Cardiac muscle cell (in vitro differentiated cells and primary cell): ENCODE data around the gene CFAP54. TPM values are rescaled to one million over a fixed set of nuclear protein-coding genes. Genes with fewer than 3 reads are reported as not detected.

ENCODE experiments used
- DNase-seq, 2 donors: peaks; one replicate each; pipeline versions ENCODE4 v3.0.0 to v3.0.0-alpha.2; 2010 to 2017; ENCODE audit warnings: low read depth in 1 of 2, low spot score in 1 of 2
- H3K27ac ChIP-seq: fragments of 200-600 bp; sonication (generic); 2 replicates; pipeline ENCODE4 v1.5.1; 2016
- H3K27me3 ChIP-seq: fragments of 200-600 bp; sonication (generic); 2 replicates; pipeline ENCODE4 v1.6.0; 2016; ENCODE audit warnings: control low read depth
- H3K36me3 ChIP-seq: fragments of 200-600 bp; sonication (generic); 2 replicates; pipeline ENCODE4 v1.5.1; 2016; ENCODE audit warnings: control low read depth
- H3K4me1 ChIP-seq: fragments of 200-600 bp; sonication (generic); 2 replicates; pipeline ENCODE4 v1.8.1; 2017; ENCODE audit warnings: low read depth, mild to moderate bottlenecking, mixed run types
- H3K4me3 ChIP-seq: fragments of 200-600 bp; sonication (generic); 2 replicates; pipeline ENCODE4 v1.5.1; 2016; ENCODE audit warnings: mild to moderate bottlenecking
- H3K9me3 ChIP-seq: fragments of 200-600 bp; sonication (generic); 2 replicates; pipeline ENCODE4 v1.5.1; 2017; ENCODE audit warnings: low read depth, mild to moderate bottlenecking, control low read depth
- polyA plus RNA-seq: library from polyadenylated mRNA; unstranded; fragments of >200 nt; fragmentation: Nextera tagmentation; extraction: Ambion mirVana; gene quantifications from 2 replicates; pipeline ENCODE4 v1.2.1, GENCODE V29; 2016
- total RNA-seq: library from RNA; depleted of rRNA; stranded (reverse); fragments of >200 nt; gene quantifications from 2 replicates; pipeline ENCODE4 v1.2.3, GENCODE V29; 2016
- TF ChIP-seq, protein P1 (sequence below): IDR thresholded peaks from 2 replicates; pipeline ENCODE4 v1.5.1; 2012; ENCODE audit warnings: low read depth, mild to moderate bottlenecking, low read length

Gene CFAP54
- total and polyA plus RNA-seq, 2 experiments from 2014 or later, result 0.86 to 2.0 TPM

DNA sequence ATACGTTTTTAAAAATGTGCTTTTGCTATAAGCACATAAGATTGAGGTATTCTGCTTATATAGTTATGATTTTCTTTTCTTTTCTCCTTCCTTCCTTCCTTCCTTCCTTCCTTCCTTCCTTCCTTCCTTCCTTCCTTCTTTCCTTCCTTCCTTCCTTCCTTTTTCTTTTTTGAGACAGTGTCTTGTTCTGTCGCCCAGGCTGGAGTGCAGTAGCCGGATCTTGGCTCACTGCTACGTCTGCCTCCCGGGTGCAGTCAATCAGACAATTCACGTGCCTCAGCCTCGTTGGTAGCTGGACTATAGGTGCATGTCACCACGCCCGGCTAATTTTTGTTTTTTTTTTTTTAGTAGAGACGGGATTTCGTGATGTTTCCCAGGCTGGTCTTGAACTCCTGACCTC is 5.8 kb downstream of the CFAP54 start:
- H3K27me3 ChIP-seq, result peaks cover 7% of the 10 kb centered on the region
- H3K4me3 ChIP-seq, result no peak overlapping the region
- DNase-seq, result no peak
- H3K4me1 ChIP-seq, result no peaks in the 10 kb centered on the region
- TF ChIP-seq, protein P1, sequence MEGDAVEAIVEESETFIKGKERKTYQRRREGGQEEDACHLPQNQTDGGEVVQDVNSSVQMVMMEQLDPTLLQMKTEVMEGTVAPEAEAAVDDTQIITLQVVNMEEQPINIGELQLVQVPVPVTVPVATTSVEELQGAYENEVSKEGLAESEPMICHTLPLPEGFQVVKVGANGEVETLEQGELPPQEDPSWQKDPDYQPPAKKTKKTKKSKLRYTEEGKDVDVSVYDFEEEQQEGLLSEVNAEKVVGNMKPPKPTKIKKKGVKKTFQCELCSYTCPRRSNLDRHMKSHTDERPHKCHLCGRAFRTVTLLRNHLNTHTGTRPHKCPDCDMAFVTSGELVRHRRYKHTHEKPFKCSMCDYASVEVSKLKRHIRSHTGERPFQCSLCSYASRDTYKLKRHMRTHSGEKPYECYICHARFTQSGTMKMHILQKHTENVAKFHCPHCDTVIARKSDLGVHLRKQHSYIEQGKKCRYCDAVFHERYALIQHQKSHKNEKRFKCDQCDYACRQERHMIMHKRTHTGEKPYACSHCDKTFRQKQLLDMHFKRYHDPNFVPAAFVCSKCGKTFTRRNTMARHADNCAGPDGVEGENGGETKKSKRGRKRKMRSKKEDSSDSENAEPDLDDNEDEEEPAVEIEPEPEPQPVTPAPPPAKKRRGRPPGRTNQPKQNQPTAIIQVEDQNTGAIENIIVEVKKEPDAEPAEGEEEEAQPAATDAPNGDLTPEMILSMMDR, result no peak
- H3K27ac ChIP-seq, result no peak overlapping the region
- H3K9me3 ChIP-seq, result no peaks in the 10 kb centered on the region
- H3K36me3 ChIP-seq, result no peaks in the 10 kb centered on the region

DNA sequence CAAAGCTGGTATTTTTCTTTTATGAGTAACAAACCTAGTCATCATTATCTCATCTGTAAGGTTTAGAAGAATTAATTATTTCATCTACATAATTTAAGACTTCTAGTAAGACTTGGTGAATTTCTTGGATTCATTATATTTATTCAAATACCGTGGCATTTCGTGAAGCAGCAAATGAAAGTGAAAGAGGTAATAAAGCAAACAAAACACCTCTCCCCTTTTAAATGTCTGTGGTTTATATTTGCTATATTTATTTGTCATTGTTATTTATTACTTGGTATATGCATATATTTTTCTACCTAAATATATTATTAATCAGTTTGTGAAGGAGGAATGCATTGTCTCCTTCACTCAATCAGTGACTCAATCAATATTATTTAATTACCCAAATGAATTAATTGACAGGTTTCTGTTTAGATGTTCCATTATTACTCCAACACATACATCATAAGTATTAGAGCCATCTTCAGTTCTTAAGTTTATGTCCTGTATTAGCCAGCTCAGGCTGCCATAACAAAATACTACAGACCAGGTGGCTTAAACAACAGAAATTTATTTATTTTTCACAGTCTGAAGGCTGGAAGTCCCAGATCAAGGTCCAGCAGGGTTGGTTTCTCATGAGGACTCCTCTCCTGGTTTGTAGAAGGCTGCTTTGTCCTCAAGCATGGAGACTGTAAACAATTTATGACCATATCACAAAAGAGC is 6.6 kb downstream of the CFAP54 start:
- H3K27ac ChIP-seq, result no peak overlapping the region
- no peaks in the 10 kb centered on the region for H3K9me3 ChIP-seq
- peaks cover 5% of the 10 kb centered on the region for H3K27me3 ChIP-seq
- H3K4me3 ChIP-seq, result no peak overlapping the region
- DNase-seq, result no peak
- no peaks in the 10 kb centered on the region for H3K36me3 ChIP-seq
- TF ChIP-seq, protein P1, result no peak
- H3K4me1 ChIP-seq, result no peaks in the 10 kb centered on the region

DNA sequence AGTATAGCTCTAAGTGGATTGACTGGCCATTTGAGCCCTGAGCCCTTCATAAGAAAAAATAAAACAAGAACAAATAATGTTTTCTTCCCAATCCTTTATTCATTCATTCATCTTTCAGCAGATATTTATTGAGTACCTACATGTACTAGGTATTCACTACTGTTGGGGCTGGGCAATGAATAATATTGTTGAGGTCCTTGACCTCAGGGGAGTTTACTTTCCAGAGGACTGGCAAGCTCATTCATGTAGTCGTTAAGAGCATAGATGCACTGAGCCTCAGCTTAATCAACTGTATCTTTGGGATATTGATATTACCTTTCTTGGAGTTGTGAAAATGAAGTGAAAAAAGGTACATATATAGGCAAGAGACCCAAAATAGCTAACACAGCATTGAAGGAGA is 7.6 kb downstream of the CFAP54 start:
- no peak for DNase-seq
- Histone ChIP-seq H3K27me3 (no peaks in the 10 kb centered on the region), H3K4me1 (no peaks in the 10 kb centered on the region), H3K4me3 (no peak overlapping the region), H3K36me3 (no peaks in the 10 kb centered on the region), H3K9me3 (no peaks in the 10 kb centered on the region), H3K27ac (no peak overlapping the region)
- TF ChIP-seq, protein P1, result no peak

DNA sequence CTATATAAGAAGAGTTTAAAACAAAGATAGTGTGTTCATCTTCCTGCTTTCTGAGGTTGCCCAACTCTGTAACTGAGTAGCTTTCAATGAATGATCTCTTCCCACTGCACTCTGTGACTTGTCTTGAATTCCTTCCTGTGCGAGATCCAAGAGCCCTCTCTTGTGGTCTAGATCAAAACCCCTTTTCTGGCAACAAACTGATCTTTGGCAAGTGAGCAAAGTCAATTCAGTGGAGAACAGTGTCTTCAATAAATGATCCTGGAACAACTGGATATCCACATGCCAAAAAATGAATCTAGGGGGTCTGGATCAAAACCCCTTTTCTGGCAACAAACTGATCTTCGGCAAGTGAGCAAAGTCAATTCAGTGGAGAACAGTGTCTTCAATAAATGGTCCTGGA is 8.5 kb downstream of the CFAP54 start:
- no peaks in the 10 kb centered on the region for H3K4me1 ChIP-seq
- H3K4me3 ChIP-seq, result no peak overlapping the region
- peak in 1 of 2 donors; percentile 37 for DNase-seq
- no peaks in the 10 kb centered on the region for H3K9me3 ChIP-seq
- TF ChIP-seq, protein P1, result no peak
- H3K27ac ChIP-seq, result no peak overlapping the region
- H3K36me3 ChIP-seq, result no peaks in the 10 kb centered on the region
- H3K27me3 ChIP-seq, result no peaks in the 10 kb centered on the region

DNA sequence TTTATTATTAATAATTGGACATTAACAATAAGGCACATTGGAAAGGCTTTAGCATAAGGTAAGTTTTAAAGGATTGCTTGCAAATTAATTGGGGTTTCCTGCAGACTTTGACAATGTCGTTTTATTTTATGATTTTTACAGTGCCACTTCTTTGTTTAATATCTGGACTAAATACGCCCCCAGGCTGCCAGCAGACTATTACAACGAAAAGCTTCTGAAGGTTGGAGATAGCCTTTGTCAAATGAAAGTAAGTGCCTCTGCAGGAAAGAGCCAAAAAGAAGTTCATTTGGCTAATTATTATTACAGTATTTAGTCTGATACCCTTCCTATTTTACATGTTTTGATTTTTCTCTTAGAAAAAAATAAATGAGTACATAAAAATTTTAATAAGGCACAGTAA is 11.3 kb downstream of the CFAP54 start:
- no peak overlapping the region for H3K4me3 ChIP-seq
- no peaks in the 10 kb centered on the region for H3K9me3 ChIP-seq
- no peaks in the 10 kb centered on the region for H3K27me3 ChIP-seq
- no peaks in the 10 kb centered on the region for H3K36me3 ChIP-seq
- H3K4me1 ChIP-seq, result no peaks in the 10 kb centered on the region
- DNase-seq, result peak in 1 of 2 donors; percentile 55
- TF ChIP-seq, protein P1, result peak; percentile 32
- H3K27ac ChIP-seq, result no peak overlapping the region
